A673 (cell line): ENCODE data around the gene TBL1X.

ENCODE experiments used
- EZH2 ChIP-seq: fragments of 200-600 bp; sonication (generic); IDR thresholded peaks from 2 replicates; pipeline ENCODE4 v1.6.1; 2017; ENCODE audit warnings: borderline replicate concordance, low read depth, mild to moderate bottlenecking, mixed read lengths, antibody characterized with exemption, low read length; ENCODE audit not compliant: poor library complexity, severe bottlenecking
- TF ChIP-seq, protein P1 (sequence below): fragments of 300-800, 200-600 bp; sonication (generic); conservative IDR thresholded peaks from 2 replicates; pipeline ENCODE4 v1.5.1; 2017; ENCODE audit warnings: low read depth, mild to moderate bottlenecking, antibody characterized with exemption, low read length, moderate library complexity, mixed read lengths

DNA sequence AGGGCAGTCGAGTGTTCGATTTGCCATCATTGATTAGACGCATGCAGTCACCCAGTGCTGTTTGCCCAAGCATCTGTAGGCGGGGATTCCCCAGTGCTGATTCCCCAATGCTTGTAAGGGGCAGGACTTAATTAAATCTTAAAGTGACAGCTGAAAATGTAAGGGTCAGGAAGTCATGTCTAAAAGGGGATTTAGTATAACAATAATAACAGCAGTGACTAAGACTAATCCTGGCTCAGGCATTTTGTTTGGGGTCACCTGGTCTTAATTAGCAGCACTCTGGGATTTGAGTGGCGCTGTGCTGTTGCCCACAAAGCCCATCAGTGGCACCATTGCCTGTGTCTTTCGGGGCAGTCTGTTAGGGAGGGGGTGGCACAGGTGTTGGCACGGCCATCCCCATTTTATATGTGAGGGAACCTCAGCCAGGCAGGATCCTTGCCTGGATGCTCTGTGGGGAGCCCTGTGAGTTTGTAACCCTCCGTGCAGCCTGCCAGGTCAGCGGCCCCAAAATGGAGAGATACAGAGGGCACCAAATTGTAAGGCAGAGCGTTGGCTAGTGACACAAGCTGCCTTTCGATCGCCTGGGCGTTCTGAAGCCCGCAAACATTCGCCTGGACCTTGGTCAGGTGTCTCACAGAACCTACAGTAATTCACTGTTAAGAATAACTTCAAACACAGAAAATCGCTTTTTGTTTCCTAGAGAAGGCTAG, 146.7 kb downstream of the TBL1X start:
- TF ChIP-seq EZH2 = no peak
- TF ChIP-seq, protein P1, sequence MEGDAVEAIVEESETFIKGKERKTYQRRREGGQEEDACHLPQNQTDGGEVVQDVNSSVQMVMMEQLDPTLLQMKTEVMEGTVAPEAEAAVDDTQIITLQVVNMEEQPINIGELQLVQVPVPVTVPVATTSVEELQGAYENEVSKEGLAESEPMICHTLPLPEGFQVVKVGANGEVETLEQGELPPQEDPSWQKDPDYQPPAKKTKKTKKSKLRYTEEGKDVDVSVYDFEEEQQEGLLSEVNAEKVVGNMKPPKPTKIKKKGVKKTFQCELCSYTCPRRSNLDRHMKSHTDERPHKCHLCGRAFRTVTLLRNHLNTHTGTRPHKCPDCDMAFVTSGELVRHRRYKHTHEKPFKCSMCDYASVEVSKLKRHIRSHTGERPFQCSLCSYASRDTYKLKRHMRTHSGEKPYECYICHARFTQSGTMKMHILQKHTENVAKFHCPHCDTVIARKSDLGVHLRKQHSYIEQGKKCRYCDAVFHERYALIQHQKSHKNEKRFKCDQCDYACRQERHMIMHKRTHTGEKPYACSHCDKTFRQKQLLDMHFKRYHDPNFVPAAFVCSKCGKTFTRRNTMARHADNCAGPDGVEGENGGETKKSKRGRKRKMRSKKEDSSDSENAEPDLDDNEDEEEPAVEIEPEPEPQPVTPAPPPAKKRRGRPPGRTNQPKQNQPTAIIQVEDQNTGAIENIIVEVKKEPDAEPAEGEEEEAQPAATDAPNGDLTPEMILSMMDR = no peak
